Muscle of leg (tissue), 11 donors: ENCODE results near the gene SUPT3H. TPM values are rescaled to one million over a fixed set of nuclear protein-coding genes. Genes with fewer than 3 reads are reported as not detected.

Experiments
- DNase-seq: peaks from one replicate; pipeline ENCODE4 v3.0.0; 2013
- H3K27ac ChIP-seq: one replicate; pipeline ENCODE4 v1.5.1; 2013; ENCODE audit warnings: mild to moderate bottlenecking, low read length, control low read depth
- H3K27me3 ChIP-seq: one replicate; pipeline ENCODE4 v1.6.1; 2013; ENCODE audit warnings: low read length; ENCODE audit not compliant: control insufficient read depth, insufficient read depth
- H3K36me3 ChIP-seq: one replicate; pipeline ENCODE4 v1.6.1; 2013; ENCODE audit warnings: low read length; ENCODE audit not compliant: control insufficient read depth, insufficient read depth
- H3K4me1 ChIP-seq: one replicate; pipeline ENCODE4 v1.6.1; 2013; ENCODE audit warnings: low read length; ENCODE audit not compliant: control insufficient read depth, insufficient read depth
- H3K4me3 ChIP-seq: one replicate; pipeline ENCODE4 v1.5.1; 2013; ENCODE audit warnings: low read length, control low read depth
- H3K9me3 ChIP-seq: replicated peaks from 2 replicates; pipeline ENCODE4 v1.6.1; 2013; ENCODE audit warnings: low read depth, low read length; ENCODE audit not compliant: control insufficient read depth
- WGBS: methylation state at CpG from one replicate; pipeline ENCODE4 v1.1.5; 2013; ENCODE audit warnings: missing lambda C conversion rate; ENCODE audit not compliant: insufficient coverage; 5-methylcytosine and 5-hydroxymethylcytosine counted together
- polyA plus RNA-seq, 8 donors: library from polyadenylated mRNA; unstranded; fragments of 120-200 nt; gene quantifications; one replicate each; pipeline versions ENCODE4 v1.2.1 to v1.2.3, GENCODE V29; 2013; ENCODE audit warnings: inconsistent platforms in 1 of 8, low replicate concordance in 1 of 8; ENCODE audit not compliant: insufficient read length in 8 of 8, insufficient read depth in 1 of 8
- total RNA-seq: library from RNA; stranded (reverse); fragments of 120-200 nt; gene quantifications from one replicate; pipeline ENCODE4 v1.2.4, GENCODE V29; 2013

Gene SUPT3H
- total and polyA plus RNA-seq, 9 donors, result 8.3 to 13.7 (median 10.7) TPM

GRCh38 chr6:45104429-45104828 is 273.3 kb downstream of the SUPT3H start:
- no CpG with 5 or more reads among the region's 1 CpG for WGBS
- H3K27ac ChIP-seq, result no peak overlapping the region
- H3K4me1 ChIP-seq, result no peaks in the 10 kb centered on the region
- H3K4me3 ChIP-seq, result no peak overlapping the region
- H3K27me3 ChIP-seq, result no peaks in the 10 kb centered on the region
- H3K36me3 ChIP-seq, result no peaks in the 10 kb centered on the region
- no peak for DNase-seq
- no peaks in the 10 kb centered on the region for H3K9me3 ChIP-seq

- H3K4me1 ChIP-seq, result no peaks in the 10 kb centered on the region
- H3K27ac ChIP-seq, result no peak overlapping the region
- no peaks in the 10 kb centered on the region for H3K27me3 ChIP-seq
- no peak for DNase-seq
- H3K9me3 ChIP-seq, result no peaks in the 10 kb centered on the region
- no CpG with 5 or more reads among the region's 1 CpG for WGBS
- no peaks in the 10 kb centered on the region for H3K36me3 ChIP-seq
- H3K4me3 ChIP-seq, result no peak overlapping the region
These were observed 279.5 kb downstream of the SUPT3H start for GRCh38 chr6:45098256-45098655.

GRCh38 chr6:45094831-45095230 is 282.9 kb downstream of the SUPT3H start:
- Histone ChIP-seq H3K36me3 (no peaks in the 10 kb centered on the region), H3K9me3 (no peaks in the 10 kb centered on the region), H3K27ac (no peak overlapping the region), H3K4me1 (no peaks in the 10 kb centered on the region), H3K27me3 (no peaks in the 10 kb centered on the region), H3K4me3 (no peak overlapping the region)
- WGBS, result no CpG with 5 or more reads among the region's 4 CpGs
- no peak for DNase-seq

- no peaks in the 10 kb centered on the region for H3K9me3 ChIP-seq
- H3K27ac ChIP-seq, result no peak overlapping the region
- no peaks in the 10 kb centered on the region for H3K4me1 ChIP-seq
- no peak overlapping the region for H3K4me3 ChIP-seq
- no CpG with 5 or more reads among the region's 3 CpGs for WGBS
- H3K36me3 ChIP-seq, result no peaks in the 10 kb centered on the region
- H3K27me3 ChIP-seq, result no peaks in the 10 kb centered on the region
- no peak for DNase-seq
These were observed 285.6 kb downstream of the SUPT3H start for GRCh38 chr6:45092135-45092534.

GRCh38 chr6:45086360-45087084 is 291.2 kb downstream of the SUPT3H start:
- no peak for DNase-seq
- Histone ChIP-seq H3K27ac (no peak overlapping the region), H3K9me3 (no peaks in the 10 kb centered on the region), H3K4me3 (no peak overlapping the region), H3K27me3 (no peaks in the 10 kb centered on the region), H3K4me1 (no peaks in the 10 kb centered on the region), H3K36me3 (no peaks in the 10 kb centered on the region)
- no CpG with 5 or more reads among the region's 5 CpGs for WGBS

- no CpG with 5 or more reads among the region's 3 CpGs for WGBS
- Histone ChIP-seq H3K27ac (no peak overlapping the region), H3K9me3 (no peaks in the 10 kb centered on the region), H3K4me3 (no peak overlapping the region), H3K4me1 (no peaks in the 10 kb centered on the region), H3K27me3 (no peaks in the 10 kb centered on the region), H3K36me3 (no peaks in the 10 kb centered on the region)
- DNase-seq, result no peak
These were observed 293.5 kb downstream of the SUPT3H start for GRCh38 chr6:45084257-45084656.

- H3K4me3 ChIP-seq, result no peak overlapping the region
- no CpG with 5 or more reads among the region's 1 CpG for WGBS
- no peak overlapping the region for H3K27ac ChIP-seq
- peaks cover 11% of the 10 kb centered on the region for H3K9me3 ChIP-seq
- DNase-seq, result no peak
- H3K4me1 ChIP-seq, result no peaks in the 10 kb centered on the region
- no peaks in the 10 kb centered on the region for H3K36me3 ChIP-seq
- H3K27me3 ChIP-seq, result no peaks in the 10 kb centered on the region
These were observed 295.6 kb downstream of the SUPT3H start for GRCh38 chr6:45082091-45082490.

GRCh38 chr6:45081634-45082033 is 296.1 kb downstream of the SUPT3H start:
- H3K4me1 ChIP-seq, result no peaks in the 10 kb centered on the region
- DNase-seq, result no peak
- no peaks in the 10 kb centered on the region for H3K36me3 ChIP-seq
- WGBS, result no CpG with 5 or more reads among the region's 1 CpG
- no peak overlapping the region for H3K27ac ChIP-seq
- peaks cover 11% of the 10 kb centered on the region for H3K9me3 ChIP-seq
- H3K27me3 ChIP-seq, result no peaks in the 10 kb centered on the region
- H3K4me3 ChIP-seq, result no peak overlapping the region

GRCh38 chr6:45078432-45078831 is 299.3 kb downstream of the SUPT3H start:
- Histone ChIP-seq H3K4me3 (no peak overlapping the region), H3K27ac (no peak overlapping the region), H3K36me3 (no peaks in the 10 kb centered on the region), H3K4me1 (no peaks in the 10 kb centered on the region), H3K9me3 (peaks cover 11% of the 10 kb centered on the region), H3K27me3 (no peaks in the 10 kb centered on the region)
- DNase-seq, result no peak
- no CpG with 5 or more reads among the region's 3 CpGs for WGBS

GRCh38 chr6:45076217-45076930 is 301.4 kb downstream of the SUPT3H start:
- no peaks in the 10 kb centered on the region for H3K4me1 ChIP-seq
- no peaks in the 10 kb centered on the region for H3K36me3 ChIP-seq
- no peak overlapping the region for H3K4me3 ChIP-seq
- H3K27me3 ChIP-seq, result no peaks in the 10 kb centered on the region
- H3K9me3 ChIP-seq, result peaks cover 11% of the 10 kb centered on the region
- no peak overlapping the region for H3K27ac ChIP-seq
- no CpG with 5 or more reads among the region's 2 CpGs for WGBS
- peak; percentile 30 for DNase-seq
